Measurements from ENCODE around the gene DDX25. TPM values are rescaled to one million over a fixed set of nuclear protein-coding genes. Genes with fewer than 3 reads are reported as not detected.

DDX25 gene
- total RNA-seq, 2 experiments from 2014 or later = 0.43 to 0.54 TPM

- no peak overlapping the region for H3K27ac Mint-ChIP-seq
- no peak for ATAC-seq
- no peak for TF ChIP-seq CTCF (IDR thresholded peaks at IDR 0.05)
- H3K4me1 Mint-ChIP-seq (ENCODE audit: low read depth) = no peaks in the 10 kb centered on the region
- POLR2A ChIA-PET = no interaction called here
- DNase-seq = no peak
- CTCF ChIA-PET = no interaction called here
- H3K36me3 Mint-ChIP-seq (ENCODE audit: low read depth) = no peaks in the 10 kb centered on the region
- intact Hi-C loops (cut with micrococcal nuclease) = no loop called here
- H3K27me3 Mint-ChIP-seq = no peaks in the 10 kb centered on the region
- no peaks in the 10 kb centered on the region for H3K9me3 Mint-ChIP-seq
- H3K4me3 Mint-ChIP-seq = no peak overlapping the region
These were observed 52.3 kb downstream of the DDX25 start for GRCh38 chr11:125956391-125957134.

GRCh38 chr11:125957618-125958332, 53.5 kb downstream of the DDX25 start:
- peaks cover 4% of the 10 kb centered on the region for H3K9me3 Mint-ChIP-seq
- no peaks in the 10 kb centered on the region for H3K4me1 Mint-ChIP-seq (ENCODE audit: low read depth)
- no peak overlapping the region for H3K4me3 Mint-ChIP-seq
- H3K27ac Mint-ChIP-seq = no peak overlapping the region
- CTCF ChIA-PET = no interaction called here
- no peak for TF ChIP-seq CTCF (IDR thresholded peaks at IDR 0.05)
- intact Hi-C loops (cut with micrococcal nuclease) = no loop called here
- H3K27me3 Mint-ChIP-seq = no peaks in the 10 kb centered on the region
- POLR2A ChIA-PET = no interaction called here
- no peaks in the 10 kb centered on the region for H3K36me3 Mint-ChIP-seq (ENCODE audit: low read depth)
- DNase-seq = no peak
- no peak for ATAC-seq

GRCh38 chr11:125958872-125959400, 54.6 kb downstream of the DDX25 start:
- no peak for DNase-seq
- ChIA-PET CTCF (no interaction called here), POLR2A (no interaction called here)
- intact Hi-C loops (cut with micrococcal nuclease) = no loop called here
- Mint-ChIP-seq H3K27me3 (no peaks in the 10 kb centered on the region), H3K9me3 (peaks cover 6% of the 10 kb centered on the region), H3K36me3 (ENCODE audit: low read depth) (no peaks in the 10 kb centered on the region), H3K27ac (no peak overlapping the region), H3K4me1 (ENCODE audit: low read depth) (no peaks in the 10 kb centered on the region), H3K4me3 (no peak overlapping the region)
- no peak for TF ChIP-seq CTCF (IDR thresholded peaks at IDR 0.05)
- no peak for ATAC-seq

- H3K9me3 Mint-ChIP-seq = peaks cover 6% of the 10 kb centered on the region
- DNase-seq = no peak
- no peaks in the 10 kb centered on the region for H3K27me3 Mint-ChIP-seq
- ChIA-PET CTCF (no interaction called here), POLR2A (no interaction called here)
- intact Hi-C loops (cut with micrococcal nuclease) = no loop called here
- no peaks in the 10 kb centered on the region for H3K4me1 Mint-ChIP-seq (ENCODE audit: low read depth)
- H3K27ac Mint-ChIP-seq = no peak overlapping the region
- no peak for ATAC-seq
- no peak overlapping the region for H3K4me3 Mint-ChIP-seq
- H3K36me3 Mint-ChIP-seq (ENCODE audit: low read depth) = no peaks in the 10 kb centered on the region
- no peak for TF ChIP-seq CTCF (IDR thresholded peaks at IDR 0.05)
These were observed 55.2 kb downstream of the DDX25 start for GRCh38 chr11:125959511-125959910.

- DNase-seq = no peak
- ATAC-seq = no peak
- CTCF ChIA-PET = no interaction called here
- no peaks in the 10 kb centered on the region for H3K27me3 Mint-ChIP-seq
- intact Hi-C loops (cut with micrococcal nuclease) = no loop called here
- TF ChIP-seq CTCF (IDR thresholded peaks at IDR 0.05) = no peak
- no peak overlapping the region for H3K27ac Mint-ChIP-seq
- no peaks in the 10 kb centered on the region for H3K36me3 Mint-ChIP-seq (ENCODE audit: low read depth)
- H3K4me1 Mint-ChIP-seq (ENCODE audit: low read depth) = no peaks in the 10 kb centered on the region
- POLR2A ChIA-PET = no interaction called here
- H3K9me3 Mint-ChIP-seq = peaks cover 6% of the 10 kb centered on the region
- no peak overlapping the region for H3K4me3 Mint-ChIP-seq
These were observed 55.6 kb downstream of the DDX25 start for GRCh38 chr11:125959931-125960330.
